HepG2 (cell line): Measurements from ENCODE around the gene HES2. TPM values are rescaled to one million over a fixed set of nuclear protein-coding genes. Genes with fewer than 3 reads are reported as not detected.

ENCODE experiments used
- ATF7 ChIP-seq, 2 experiments: fragments of 450-650 bp in 1 of 2; sonication (generic) in 1 of 2; formaldehyde crosslinking in 1 of 2; IDR thresholded peaks; 2 replicates each; pipeline versions ENCODE4 v1.4.0 to v1.6.1; 2016 to 2020; ENCODE audit warnings: antibody characterized with exemption in 1 of 2, mild to moderate bottlenecking in 1 of 2, missing genetic modification reagents in 1 of 2
- CAMTA2 ChIP-seq: sonication (generic); formaldehyde crosslinking; IDR thresholded peaks from 2 replicates; pipeline ENCODE4 v1.4.0; 2020; ENCODE audit warnings: mild to moderate bottlenecking, missing genetic modification reagents, borderline replicate concordance
- HDAC1 ChIP-seq: sonication (generic); formaldehyde crosslinking; IDR thresholded peaks from 2 replicates; pipeline ENCODE4 v1.5.1; 2020; ENCODE audit warnings: mild to moderate bottlenecking, missing genetic modification reagents
- HES4 ChIP-seq: sonication (generic); formaldehyde crosslinking; IDR thresholded peaks from 2 replicates; pipeline ENCODE4 v1.9.0; 2021; ENCODE audit warnings: mild to moderate bottlenecking, missing genetic modification reagents, borderline replicate concordance
- HNF4G ChIP-seq, 2 experiments: sonication (generic) in 1 of 2; formaldehyde crosslinking in 1 of 2; IDR thresholded peaks; 2 replicates each; pipeline versions ENCODE4 v1.4.0 to v1.6.1; 2011 to 2020; ENCODE audit warnings: borderline replicate concordance in 2 of 2, low read depth in 2 of 2, mild to moderate bottlenecking in 2 of 2, low read length in 1 of 2, missing genetic modification reagents in 1 of 2, moderate library complexity in 1 of 2
- HOXA3 ChIP-seq: sonication (generic); formaldehyde crosslinking; IDR thresholded peaks from 2 replicates; pipeline ENCODE4 v1.5.0; 2020; ENCODE audit warnings: missing genetic modification reagents
- MBNL3 ChIP-seq: fragments of 250-450 bp; sonication (Bioruptor Pico); conservative IDR thresholded peaks from 2 replicates; pipeline ENCODE4 v1.8.0; 2022; ENCODE audit warnings: mild to moderate bottlenecking, inconsistent platforms
- MIER3 ChIP-seq: IDR thresholded peaks from 2 replicates; pipeline ENCODE4 v1.6.1; 2016; ENCODE audit warnings: missing compliant biosample characterization, borderline replicate concordance
- NFYC ChIP-seq: IDR thresholded peaks from 2 replicates; pipeline ENCODE4 v1.6.1; 2016; ENCODE audit warnings: missing genetic modification reagents, missing compliant biosample characterization
- SMAD9 ChIP-seq: sonication (generic); formaldehyde crosslinking; IDR thresholded peaks from 2 replicates; pipeline ENCODE4 v1.5.1; 2020; ENCODE audit warnings: mild to moderate bottlenecking, missing genetic modification reagents
- SRSF9 ChIP-seq: fragments of 200-400 bp; formaldehyde crosslinking; IDR thresholded peaks from 2 replicates; pipeline ENCODE4 v1.6.1; 2018; ENCODE audit warnings: borderline replicate concordance, mild to moderate bottlenecking, low read depth, low read length; ENCODE audit not compliant: insufficient read depth, poor library complexity, severe bottlenecking
- SUZ12 ChIP-seq: fragments of 150-350 bp; IDR thresholded peaks from 2 replicates; pipeline ENCODE4 v1.6.1; 2014; ENCODE audit warnings: low read depth, low read length
- ZBTB42 ChIP-seq: sonication (generic); formaldehyde crosslinking; IDR thresholded peaks from 2 replicates; pipeline ENCODE4 v1.5.0; 2020; ENCODE audit warnings: mild to moderate bottlenecking, missing genetic modification reagents
- ZC3H13 ChIP-seq: sonication (generic); formaldehyde crosslinking; IDR thresholded peaks from 2 replicates; pipeline ENCODE4 v1.8.1; 2023; ENCODE audit warnings: mild to moderate bottlenecking, missing genetic modification reagents, moderate library complexity
- ZNF234 ChIP-seq: sonication (generic); formaldehyde crosslinking; conservative IDR thresholded peaks from 2 replicates; pipeline ENCODE4 v1.5.1; 2020; ENCODE audit warnings: mild to moderate bottlenecking, missing genetic modification reagents
- ZNF329 ChIP-seq: sonication (generic); formaldehyde crosslinking; IDR thresholded peaks from 2 replicates; pipeline ENCODE4 v1.9.0; 2021; ENCODE audit warnings: low read depth, mild to moderate bottlenecking, missing genetic modification reagents
- ZNF468 ChIP-seq: sonication (generic); formaldehyde crosslinking; IDR thresholded peaks from 2 replicates; pipeline ENCODE4 v1.8.0; 2022; ENCODE audit warnings: mild to moderate bottlenecking, moderate library complexity, missing genetic modification reagents
- ZNF883 ChIP-seq: sonication (generic); formaldehyde crosslinking; IDR thresholded peaks from 2 replicates; pipeline ENCODE4 v1.5.1; 2020; ENCODE audit warnings: mild to moderate bottlenecking, missing genetic modification reagents; ENCODE audit errors: not compliant biosample characterization
- polyA plus RNA-seq, 8 experiments: library from polyadenylated mRNA; depleted of rRNA in 3 of 8; stranded (reverse) in 7 of 8; unstranded in 1 of 8; fragments of >200 nt; fragmentation: Illumina TruSeq in 4 of 8; extraction: Trizol in 4 of 8; gene quantifications; 2 replicates each; pipeline versions ENCODE4 v1.2.1 to v1.2.3, GENCODE V29; 2011 to 2016; ENCODE audit warnings: low read depth in 4 of 8, missing spikeins in 1 of 8, mixed read lengths in 1 of 8; ENCODE audit not compliant: insufficient read depth in 1 of 8
- total RNA-seq, 5 experiments: library from RNA; depleted of rRNA; stranded (reverse); fragments of >200 nt; fragmentation: Illumina TruSeq; extraction: Trizol; gene quantifications; 2 replicates each; pipeline ENCODE4 v1.2.3, GENCODE V29; 2016; ENCODE audit warnings: low read depth in 1 of 5
- TF ChIP-seq, protein P1 (sequence below): sonication (generic); formaldehyde crosslinking; IDR thresholded peaks from 2 replicates; pipeline ENCODE4 v1.8.0; 2022; ENCODE audit warnings: mild to moderate bottlenecking, missing genetic modification reagents, moderate library complexity
- TF ChIP-seq, protein P2 (sequence below): sonication (generic); formaldehyde crosslinking; IDR thresholded peaks from 2 replicates; pipeline ENCODE4 v1.4.0; 2020; ENCODE audit warnings: missing genetic modification reagents
- TF ChIP-seq, protein P3 (sequence below): IDR thresholded peaks from 2 replicates; pipeline ENCODE4 v1.6.1; 2016; ENCODE audit warnings: control low read depth

Gene HES2
- total and polyA plus RNA-seq, 2 of the 13 experiments (the other 11 are each of a cell fraction or from before 2014, with no cell fraction given), result 0.11 to 0.17 TPM

DNA sequence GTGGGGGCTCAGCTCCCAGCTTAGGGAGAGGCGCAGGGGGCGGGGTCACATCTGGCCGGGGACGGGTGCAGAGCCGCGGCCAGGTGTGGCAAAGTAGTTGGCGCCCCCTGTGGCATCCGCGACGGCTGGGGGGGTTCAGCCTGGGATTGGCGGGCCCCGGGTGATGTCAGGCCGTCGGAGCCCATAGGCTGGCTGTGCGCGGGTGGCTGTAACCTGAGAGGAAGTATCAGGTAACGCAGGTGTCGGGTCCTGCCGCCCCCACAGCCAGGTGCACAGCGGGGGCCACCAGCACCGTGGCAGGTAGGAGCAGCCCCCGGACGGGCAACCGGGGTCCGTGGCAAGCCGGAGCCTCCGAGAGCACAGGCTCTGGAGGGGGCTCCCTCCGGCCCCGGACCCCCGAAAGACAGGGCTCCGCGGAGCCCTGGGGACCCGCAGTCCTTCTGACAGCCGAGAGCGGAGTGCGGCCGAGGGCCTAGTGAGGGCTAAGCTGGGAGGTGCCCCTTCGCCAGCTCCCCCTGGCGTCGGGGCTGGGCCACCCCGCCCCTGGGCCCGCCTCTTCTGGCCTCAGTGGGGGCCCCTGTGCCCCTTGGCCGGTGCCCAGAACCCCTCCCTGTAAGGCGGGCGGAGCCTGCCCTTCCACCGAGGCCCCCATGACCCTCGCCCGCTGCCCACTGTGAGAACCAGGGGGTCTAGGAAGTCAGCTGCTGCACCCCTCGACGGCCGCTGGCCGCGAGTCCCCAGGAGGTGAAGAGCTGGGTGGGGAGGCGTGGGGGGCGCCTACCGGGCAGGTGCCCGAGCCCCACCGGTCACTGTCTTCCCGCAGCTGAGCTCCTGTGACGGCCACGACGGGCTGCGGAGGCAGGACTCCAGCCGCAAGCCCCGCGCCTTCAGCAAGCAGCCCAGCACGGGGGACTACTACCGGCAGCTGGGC is 28.4 kb upstream of the HES2 start (continued):
- TF ChIP-seq, protein P1, sequence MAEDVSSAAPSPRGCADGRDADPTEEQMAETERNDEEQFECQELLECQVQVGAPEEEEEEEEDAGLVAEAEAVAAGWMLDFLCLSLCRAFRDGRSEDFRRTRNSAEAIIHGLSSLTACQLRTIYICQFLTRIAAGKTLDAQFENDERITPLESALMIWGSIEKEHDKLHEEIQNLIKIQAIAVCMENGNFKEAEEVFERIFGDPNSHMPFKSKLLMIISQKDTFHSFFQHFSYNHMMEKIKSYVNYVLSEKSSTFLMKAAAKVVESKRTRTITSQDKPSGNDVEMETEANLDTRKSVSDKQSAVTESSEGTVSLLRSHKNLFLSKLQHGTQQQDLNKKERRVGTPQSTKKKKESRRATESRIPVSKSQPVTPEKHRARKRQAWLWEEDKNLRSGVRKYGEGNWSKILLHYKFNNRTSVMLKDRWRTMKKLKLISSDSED (CRISPR knock-in tag), result no peak
- TF ChIP-seq HDAC1 (CRISPR knock-in tag), result peak; percentile 80
- no peak for TF ChIP-seq ZNF234 (CRISPR knock-in tag)
- TF ChIP-seq, protein P2, sequence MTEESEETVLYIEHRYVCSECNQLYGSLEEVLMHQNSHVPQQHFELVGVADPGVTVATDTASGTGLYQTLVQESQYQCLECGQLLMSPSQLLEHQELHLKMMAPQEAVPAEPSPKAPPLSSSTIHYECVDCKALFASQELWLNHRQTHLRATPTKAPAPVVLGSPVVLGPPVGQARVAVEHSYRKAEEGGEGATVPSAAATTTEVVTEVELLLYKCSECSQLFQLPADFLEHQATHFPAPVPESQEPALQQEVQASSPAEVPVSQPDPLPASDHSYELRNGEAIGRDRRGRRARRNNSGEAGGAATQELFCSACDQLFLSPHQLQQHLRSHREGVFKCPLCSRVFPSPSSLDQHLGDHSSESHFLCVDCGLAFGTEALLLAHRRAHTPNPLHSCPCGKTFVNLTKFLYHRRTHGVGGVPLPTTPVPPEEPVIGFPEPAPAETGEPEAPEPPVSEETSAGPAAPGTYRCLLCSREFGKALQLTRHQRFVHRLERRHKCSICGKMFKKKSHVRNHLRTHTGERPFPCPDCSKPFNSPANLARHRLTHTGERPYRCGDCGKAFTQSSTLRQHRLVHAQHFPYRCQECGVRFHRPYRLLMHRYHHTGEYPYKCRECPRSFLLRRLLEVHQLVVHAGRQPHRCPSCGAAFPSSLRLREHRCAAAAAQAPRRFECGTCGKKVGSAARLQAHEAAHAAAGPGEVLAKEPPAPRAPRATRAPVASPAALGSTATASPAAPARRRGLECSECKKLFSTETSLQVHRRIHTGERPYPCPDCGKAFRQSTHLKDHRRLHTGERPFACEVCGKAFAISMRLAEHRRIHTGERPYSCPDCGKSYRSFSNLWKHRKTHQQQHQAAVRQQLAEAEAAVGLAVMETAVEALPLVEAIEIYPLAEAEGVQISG (CRISPR knock-in tag), result peak; percentile 47; the same call in 1 of the 2 replicates
- 0 out of 2 replicates have a peak, but pooled peaks have one; percentile 18 for TF ChIP-seq MIER3 (CRISPR knock-in tag)
- TF ChIP-seq ZNF329 (CRISPR knock-in tag), result no peak
- no peak for TF ChIP-seq SUZ12
- no peak for TF ChIP-seq SRSF9
- TF ChIP-seq NFYC, result peak; percentile 70
- TF ChIP-seq HES4 (CRISPR knock-in tag), result 0 out of 2 replicates have a peak, but pooled peaks have one; percentile 38
- TF ChIP-seq ATF7 (IDR thresholded peaks at IDR 0.05), result no peak
- peak; percentile 56; the same call in 1 of the 2 replicates for TF ChIP-seq ATF7 (CRISPR knock-in tag; IDR thresholded peaks at IDR 0.05)
- no peak; the same call in 1 of the 2 replicates for TF ChIP-seq HNF4G (IDR thresholded peaks at IDR 0.05; ENCODE audit: borderline replicate concordance, low read depth, low read length)
- TF ChIP-seq HNF4G (CRISPR knock-in tag; IDR thresholded peaks at IDR 0.05; ENCODE audit: borderline replicate concordance, low read depth), result no peak
- no peak for TF ChIP-seq ZNF468 (CRISPR knock-in tag)
- no peak for TF ChIP-seq CAMTA2 (CRISPR knock-in tag)
- TF ChIP-seq SMAD9 (CRISPR knock-in tag), result no peak
- TF ChIP-seq, protein P3, sequence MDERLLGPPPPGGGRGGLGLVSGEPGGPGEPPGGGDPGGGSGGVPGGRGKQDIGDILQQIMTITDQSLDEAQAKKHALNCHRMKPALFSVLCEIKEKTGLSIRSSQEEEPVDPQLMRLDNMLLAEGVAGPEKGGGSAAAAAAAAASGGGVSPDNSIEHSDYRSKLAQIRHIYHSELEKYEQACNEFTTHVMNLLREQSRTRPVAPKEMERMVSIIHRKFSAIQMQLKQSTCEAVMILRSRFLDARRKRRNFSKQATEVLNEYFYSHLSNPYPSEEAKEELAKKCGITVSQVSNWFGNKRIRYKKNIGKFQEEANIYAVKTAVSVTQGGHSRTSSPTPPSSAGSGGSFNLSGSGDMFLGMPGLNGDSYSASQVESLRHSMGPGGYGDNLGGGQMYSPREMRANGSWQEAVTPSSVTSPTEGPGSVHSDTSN (CRISPR knock-in tag), result no peak
- TF ChIP-seq ZBTB42 (CRISPR knock-in tag), result peak; percentile 99
- TF ChIP-seq ZC3H13 (CRISPR knock-in tag), result no peak; the same call in 1 of the 2 replicates
- 0 out of 2 replicates have a peak, but pooled peaks have one; percentile 49 for TF ChIP-seq HOXA3
- TF ChIP-seq MBNL3 (CRISPR knock-in tag), result no peak
- no peak for TF ChIP-seq ZNF883
